ENCODE measurements around the gene CRHBP.
"Not testable (repeated sequence)": the region's sequence is repeated elsewhere in the genome, so short reads cannot be mapped to it uniquely, and the experiment has no call there.

Gene CRHBP

DNA sequence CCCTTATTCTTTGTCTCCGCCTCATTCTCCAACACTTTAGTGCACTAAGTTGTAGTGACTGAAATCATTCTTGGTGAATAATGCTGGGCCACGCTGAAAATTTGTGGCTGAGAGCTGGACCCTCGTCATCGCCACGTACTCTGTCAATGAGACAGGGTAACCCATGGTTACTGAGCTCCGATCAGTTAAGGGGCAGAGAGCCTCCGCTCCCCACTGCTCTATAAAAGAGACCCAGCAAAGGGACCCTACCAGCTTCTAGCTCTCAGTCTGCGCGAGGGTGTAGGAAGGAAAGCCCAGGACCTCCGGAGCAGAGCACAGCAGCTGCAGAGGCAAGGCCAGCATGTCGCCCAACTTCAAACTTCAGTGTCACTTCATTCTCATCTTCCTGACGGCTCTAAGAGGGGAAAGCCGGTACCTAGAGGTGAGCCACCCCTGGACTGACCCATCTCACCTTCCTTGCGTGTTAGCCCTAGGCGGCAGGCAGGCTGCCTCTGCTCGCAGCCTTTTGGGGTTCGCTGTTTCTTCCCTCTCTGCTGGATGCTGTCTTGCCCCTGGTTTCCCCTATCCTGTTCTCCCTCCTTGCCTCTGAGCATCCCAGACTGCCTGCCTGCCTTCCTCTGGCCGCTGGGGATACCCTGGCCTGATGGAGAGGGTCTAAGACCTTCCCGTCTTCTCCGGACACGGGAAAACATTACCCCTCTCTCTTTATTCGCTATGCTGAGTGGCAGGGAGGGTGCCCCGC lies at the start of gene CRHBP:
CRHBP (plus strand) TSS at position 251 of the 742 bp plus-strand sequence; CDS start at position 341, 90 bp downstream.
- POLR2A ChIA-PET, result no interaction called here

DNA sequence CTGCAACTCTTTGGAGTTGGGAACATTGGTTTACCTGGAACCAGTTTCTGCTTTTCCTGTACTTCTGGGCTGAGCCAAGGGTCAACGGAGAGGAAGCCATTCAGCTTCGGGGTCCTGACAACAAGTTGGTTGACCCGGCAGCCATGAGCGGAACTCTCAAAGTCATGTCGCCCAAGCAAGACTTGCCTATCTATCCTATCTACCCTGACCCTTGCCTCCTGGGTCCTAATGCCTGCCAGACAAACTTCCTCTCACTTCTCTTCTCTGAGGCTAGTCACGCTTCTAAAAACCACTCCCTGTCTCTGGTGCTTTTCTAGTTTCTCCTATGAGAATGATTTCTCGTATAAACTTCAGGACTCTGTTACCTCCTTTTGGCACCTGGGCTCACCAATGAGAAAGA lies 44.7 kb upstream of the CRHBP start:
- no peak for DNase-seq (ENCODE audit: extremely low spot score)
- ChIA-PET POLR2A (no interaction called here), CTCF (no interaction called here)
- TF ChIP-seq CTCF (IDR thresholded peaks at IDR 0.05; ENCODE audit: control extremely low read depth, extremely low read depth, low read depth, missing control alignments), result no peak

More for the DNA sequence above, at the start of gene CRHBP:
- CTCF ChIA-PET, result no interaction called here
- DNase-seq (ENCODE audit: extremely low spot score), result no peak
- no peak for TF ChIP-seq CTCF (IDR thresholded peaks at IDR 0.05; ENCODE audit: control extremely low read depth, extremely low read depth, low read depth, missing control alignments)

DNA sequence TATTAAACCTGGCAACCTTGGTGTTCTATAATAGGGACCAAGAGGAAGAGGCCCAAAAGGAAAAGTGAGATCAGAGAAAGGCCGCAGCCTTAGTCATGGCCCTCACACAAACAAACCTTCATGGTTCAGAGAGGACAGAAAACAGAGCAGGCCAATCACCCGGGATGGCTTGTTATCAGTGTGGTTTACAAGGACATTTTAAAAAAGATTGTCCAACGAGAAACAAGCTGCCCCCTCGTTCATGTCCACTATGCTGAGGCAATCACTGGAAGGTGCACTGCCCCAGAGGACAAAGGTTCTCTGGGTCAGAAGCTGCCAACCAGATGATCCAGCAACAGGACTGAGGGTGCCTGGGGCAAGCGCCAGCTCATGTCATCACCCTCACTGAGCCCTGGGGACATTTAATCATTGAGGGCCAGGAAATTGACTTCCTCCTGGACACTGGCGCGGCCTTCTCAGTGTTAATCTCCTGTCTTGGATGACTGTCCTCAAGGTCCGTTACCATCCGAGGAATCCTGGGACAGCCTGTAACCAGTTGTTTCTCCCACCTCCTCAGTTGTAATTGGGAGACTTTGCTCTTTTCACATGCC lies 42.4 kb upstream of the CRHBP start:
- POLR2A ChIA-PET; CTCF ChIA-PET; DNase-seq (ENCODE audit: extremely low spot score): not testable (repeated sequence)

GRCh38 chr5:76914671-76915070 lies 38.2 kb upstream of the CRHBP start:
- DNase-seq (ENCODE audit: extremely low spot score); POLR2A ChIA-PET: not testable (repeated sequence)
- CTCF ChIA-PET, result interaction anchor here (1.0 kb wide), 1 partner anchor 17 kb away, joined by 3 read pairs; no protein-coding TSS in a partner anchor

- POLR2A ChIA-PET, result no interaction called here
- CTCF ChIA-PET, result interaction anchor here (1.4 kb wide), 1 partner anchor 14 kb away, joined by 3 read pairs; no protein-coding TSS in a partner anchor
- no peak for TF ChIP-seq CTCF (IDR thresholded peaks at IDR 0.05; ENCODE audit: control extremely low read depth, extremely low read depth, low read depth, missing control alignments)
- DNase-seq (ENCODE audit: extremely low spot score), result no peak
Measured at GRCh38 chr5:76918539-76918938, 34.3 kb upstream of the CRHBP start.

GRCh38 chr5:76920491-76920890 lies 32.4 kb upstream of the CRHBP start:
- ChIA-PET POLR2A (no interaction called here), CTCF (interaction anchor here (0.9 to 1.8 kb wide), 2 partner anchors 10 to 38 kb away, joined by 3 to 5 read pairs; no protein-coding TSS in a partner anchor)
- TF ChIP-seq CTCF (IDR thresholded peaks at IDR 0.05; ENCODE audit: control extremely low read depth, extremely low read depth, low read depth, missing control alignments), result no peak
- DNase-seq (ENCODE audit: extremely low spot score), result no peak

GRCh38 chr5:76926329-76927105 lies 26.3 kb upstream of the CRHBP start:
- CTCF ChIA-PET, result interaction anchor here (1.0 kb wide), 1 partner anchor 59 kb away, joined by 3 read pairs; no protein-coding TSS in a partner anchor
- DNase-seq (ENCODE audit: extremely low spot score), result no peak
- POLR2A ChIA-PET, result no interaction called here
- no peak for TF ChIP-seq CTCF (IDR thresholded peaks at IDR 0.05; ENCODE audit: control extremely low read depth, extremely low read depth, low read depth, missing control alignments)

Data from GM10248 (cell line).